HUES48 (cell line): Measurements from ENCODE around the gene SLC24A4.

ENCODE experiments used
- H3K27ac ChIP-seq: one replicate; pipeline ENCODE4 v1.7.0; 2013; ENCODE audit warnings: low read depth, low read length, inconsistent platforms
- H3K27me3 ChIP-seq: 2 replicates; pipeline ENCODE4 v1.6.1; 2013; ENCODE audit warnings: mild to moderate bottlenecking, low read length; ENCODE audit not compliant: control insufficient read depth, insufficient read depth
- H3K36me3 ChIP-seq: 2 replicates; pipeline ENCODE4 v1.6.1; 2013; ENCODE audit warnings: low read length; ENCODE audit not compliant: control insufficient read depth, insufficient read depth
- H3K4me1 ChIP-seq: 2 replicates; pipeline ENCODE4 v1.6.1; 2013; ENCODE audit warnings: mild to moderate bottlenecking, low read length; ENCODE audit not compliant: control insufficient read depth, insufficient read depth
- H3K4me3 ChIP-seq: 2 replicates; pipeline ENCODE4 v1.5.1; 2013; ENCODE audit warnings: mild to moderate bottlenecking, low read depth, low read length
- H3K9ac ChIP-seq: 2 replicates; pipeline ENCODE4 v1.6.1; 2013; ENCODE audit warnings: mild to moderate bottlenecking, low read depth, low read length, moderate library complexity
- H3K9me3 ChIP-seq: 2 replicates; pipeline ENCODE4 v1.6.1; 2013; ENCODE audit warnings: low read length; ENCODE audit not compliant: control insufficient read depth, insufficient read depth

Gene SLC24A4

GRCh38 chr14:92514844-92515514 lies 192.0 kb downstream of the SLC24A4 start:
- H3K27ac ChIP-seq, result no peak overlapping the region
- H3K9ac ChIP-seq, result no peak overlapping the region
- no peaks in the 10 kb centered on the region for H3K9me3 ChIP-seq
- H3K4me1 ChIP-seq, result no peaks in the 10 kb centered on the region
- no peaks in the 10 kb centered on the region for H3K36me3 ChIP-seq
- peaks cover 36% of the 10 kb centered on the region for H3K27me3 ChIP-seq
- H3K4me3 ChIP-seq, result peak overlapping the region; percentile 71

GRCh38 chr14:92515546-92516343 lies 192.8 kb downstream of the SLC24A4 start:
- Histone ChIP-seq H3K4me3 (no peak overlapping the region), H3K27ac (no peak overlapping the region), H3K36me3 (no peaks in the 10 kb centered on the region), H3K4me1 (no peaks in the 10 kb centered on the region), H3K27me3 (peaks cover 36% of the 10 kb centered on the region), H3K9ac (no peak overlapping the region), H3K9me3 (no peaks in the 10 kb centered on the region)

DNA sequence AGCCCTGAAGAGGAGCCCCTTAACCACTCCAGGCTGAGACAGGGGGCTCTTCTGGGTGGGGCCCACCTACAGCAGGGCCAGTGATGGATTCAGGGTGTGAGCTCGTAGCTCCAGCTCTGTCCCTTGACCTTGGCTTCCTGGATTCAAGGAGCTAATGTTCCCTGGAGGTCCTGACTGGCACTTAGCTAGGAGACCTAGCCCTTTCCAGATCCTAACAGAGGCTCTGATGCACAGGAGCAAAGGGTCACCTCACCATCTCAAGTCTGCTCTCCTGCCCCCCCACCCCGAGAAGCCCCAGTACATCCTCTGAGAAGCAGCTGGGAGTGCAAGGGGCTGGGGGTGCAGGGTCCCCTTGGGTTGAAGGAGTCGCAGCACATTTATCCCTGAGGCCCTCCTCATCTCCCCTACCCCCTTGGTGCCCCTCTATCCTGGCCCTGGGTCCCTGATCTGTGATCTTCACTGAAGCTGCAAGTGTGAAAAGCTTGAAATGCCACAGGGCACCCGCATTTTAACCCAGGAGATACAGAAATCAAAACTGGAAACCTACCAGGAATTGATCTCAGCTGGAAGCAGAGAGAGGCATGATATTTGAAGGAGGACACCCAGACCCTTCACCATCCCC lies 193.5 kb downstream of the SLC24A4 start:
- Histone ChIP-seq H3K27me3 (peaks cover 36% of the 10 kb centered on the region), H3K27ac (no peak overlapping the region), H3K36me3 (no peaks in the 10 kb centered on the region), H3K4me1 (no peaks in the 10 kb centered on the region), H3K9me3 (no peaks in the 10 kb centered on the region), H3K4me3 (no peak overlapping the region), H3K9ac (no peak overlapping the region)

DNA sequence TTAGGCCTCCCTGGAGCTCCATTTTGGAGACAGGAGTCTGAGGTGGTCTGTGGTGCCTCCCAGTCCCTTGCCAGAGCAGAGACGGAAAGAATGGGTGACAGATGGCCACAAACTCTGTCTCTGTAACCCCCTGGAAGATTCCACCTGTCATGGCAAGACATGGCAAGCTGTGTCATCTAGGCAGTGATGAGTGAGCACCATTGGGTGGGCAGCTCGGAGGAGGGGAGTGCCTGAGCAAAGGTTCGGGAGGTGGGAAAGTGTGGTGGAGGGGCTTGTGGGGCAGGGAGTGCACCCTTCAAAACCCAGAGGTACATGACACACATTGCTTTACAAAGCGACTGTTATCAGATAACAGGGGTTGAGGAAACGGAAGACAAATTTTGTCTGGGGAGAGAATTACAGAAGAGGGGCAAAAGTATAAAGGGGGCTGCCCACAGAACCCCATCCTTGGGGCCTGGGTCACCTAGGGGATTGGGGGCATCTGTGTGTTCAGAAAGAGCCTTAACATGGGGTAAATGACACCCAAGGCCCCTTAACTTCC lies 194.1 kb downstream of the SLC24A4 start:
- Histone ChIP-seq H3K27me3 (peaks cover 36% of the 10 kb centered on the region), H3K9me3 (no peaks in the 10 kb centered on the region), H3K9ac (no peak overlapping the region), H3K36me3 (no peaks in the 10 kb centered on the region), H3K27ac (no peak overlapping the region), H3K4me1 (no peaks in the 10 kb centered on the region), H3K4me3 (no peak overlapping the region)

DNA sequence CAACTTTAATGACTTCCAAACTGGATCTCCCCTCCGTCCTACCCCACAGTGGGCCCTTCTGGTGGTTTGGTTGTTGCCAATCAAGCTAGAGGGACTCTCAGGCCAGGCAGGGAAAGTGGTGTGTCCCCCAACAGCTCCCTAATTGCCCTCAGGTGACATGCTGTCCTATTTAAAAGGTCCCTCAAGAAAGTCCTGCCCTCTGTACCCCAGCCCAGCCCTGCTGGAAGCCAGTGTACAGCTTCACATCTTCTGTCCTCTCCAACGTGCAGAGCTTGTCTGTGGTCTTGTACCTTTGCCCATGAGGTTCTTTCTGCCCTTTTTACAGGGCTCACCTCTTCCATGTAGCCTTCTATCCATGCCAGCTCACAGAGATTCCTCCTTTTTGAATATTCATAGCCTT lies 194.8 kb downstream of the SLC24A4 start:
- Histone ChIP-seq H3K4me3 (no peak overlapping the region), H3K27me3 (peaks cover 31% of the 10 kb centered on the region), H3K4me1 (no peaks in the 10 kb centered on the region), H3K36me3 (no peaks in the 10 kb centered on the region), H3K9me3 (no peaks in the 10 kb centered on the region), H3K27ac (no peak overlapping the region), H3K9ac (no peak overlapping the region)

DNA sequence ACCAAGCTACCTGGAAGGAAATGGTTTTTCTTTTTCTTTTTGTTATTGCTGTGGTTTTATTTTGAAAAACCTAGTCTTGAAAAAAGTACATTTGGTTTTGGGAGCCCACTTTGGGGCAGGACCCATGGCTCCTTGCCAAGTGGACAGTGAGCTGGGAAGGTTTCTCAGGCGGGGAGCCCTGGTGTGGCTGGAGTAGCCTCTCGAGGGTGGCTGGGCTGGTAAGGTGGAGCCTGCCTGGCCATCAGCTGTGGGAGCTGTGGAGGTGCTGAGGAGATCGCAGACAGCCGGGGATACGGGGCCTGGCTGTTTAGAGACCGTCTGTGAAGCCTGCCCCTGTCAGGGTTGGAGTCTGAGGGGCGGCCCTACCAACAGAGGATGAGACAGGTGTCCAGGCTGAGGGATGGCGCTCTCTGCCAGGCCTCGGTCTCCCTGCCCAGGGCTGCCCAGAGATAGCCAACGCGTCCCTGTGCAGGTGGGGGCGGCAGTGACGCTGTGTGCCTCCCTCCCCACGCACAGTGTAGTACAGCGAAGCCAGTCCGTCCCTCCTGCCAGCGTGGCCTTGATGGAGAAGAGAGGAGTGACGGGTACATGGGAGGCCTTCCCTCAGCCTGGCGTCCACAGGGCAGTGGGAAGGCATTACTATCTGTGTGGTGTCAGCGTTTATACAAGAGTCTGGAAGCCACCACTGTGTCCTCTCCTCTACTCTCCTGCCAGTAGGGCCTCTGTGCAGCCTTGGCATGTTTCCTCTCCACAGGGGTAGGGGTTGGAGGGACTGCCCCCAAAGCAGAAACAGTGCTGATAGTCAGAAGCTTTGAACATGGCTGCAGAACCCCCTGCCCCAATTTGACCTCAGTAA lies 196.5 kb downstream of the SLC24A4 start:
- Histone ChIP-seq H3K27me3 (peaks cover 18% of the 10 kb centered on the region), H3K4me1 (no peaks in the 10 kb centered on the region), H3K36me3 (no peaks in the 10 kb centered on the region), H3K9ac (no peak overlapping the region), H3K4me3 (no peak overlapping the region), H3K9me3 (no peaks in the 10 kb centered on the region), H3K27ac (no peak overlapping the region)

GRCh38 chr14:92520102-92521057 lies 197.4 kb downstream of the SLC24A4 start:
- Histone ChIP-seq H3K9me3 (no peaks in the 10 kb centered on the region), H3K27me3 (peaks cover 9% of the 10 kb centered on the region), H3K36me3 (no peaks in the 10 kb centered on the region), H3K4me3 (no peak overlapping the region), H3K4me1 (no peaks in the 10 kb centered on the region), H3K9ac (no peak overlapping the region), H3K27ac (no peak overlapping the region)

GRCh38 chr14:92521058-92521415 lies 198.1 kb downstream of the SLC24A4 start:
- Histone ChIP-seq H3K4me1 (no peaks in the 10 kb centered on the region), H3K9me3 (no peaks in the 10 kb centered on the region), H3K36me3 (no peaks in the 10 kb centered on the region)

DNA sequence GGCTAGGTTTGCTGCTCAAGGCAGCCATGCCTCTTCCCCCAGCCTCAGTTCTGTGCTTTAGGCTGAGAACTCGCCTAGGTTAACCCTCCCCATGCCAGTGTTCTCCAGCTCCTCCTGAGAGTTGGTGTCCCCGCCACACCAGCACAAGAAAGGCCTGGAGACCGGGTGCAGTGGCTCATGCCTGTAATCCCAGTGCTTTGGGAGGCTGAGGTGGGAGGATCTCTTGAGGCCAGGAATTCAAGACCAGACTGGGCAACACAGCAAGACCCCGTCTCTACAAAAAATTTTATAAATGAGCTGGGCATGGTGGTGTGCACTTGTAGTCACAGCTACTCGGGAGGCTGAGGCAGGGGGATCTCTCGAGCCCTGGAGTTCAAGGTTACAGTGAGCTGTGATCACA lies 200.8 kb downstream of the SLC24A4 start:
- H3K9me3 ChIP-seq, result no peaks in the 10 kb centered on the region
- no peak overlapping the region for H3K9ac ChIP-seq
- no peak overlapping the region for H3K27ac ChIP-seq
- no peaks in the 10 kb centered on the region for H3K4me1 ChIP-seq
- H3K36me3 ChIP-seq, result no peaks in the 10 kb centered on the region
- no peaks in the 10 kb centered on the region for H3K27me3 ChIP-seq
- no peak overlapping the region for H3K4me3 ChIP-seq

More at GRCh38 chr14:92521058-92521415, 198.1 kb downstream of the SLC24A4 start:
- no peak overlapping the region for H3K4me3 ChIP-seq
- H3K27me3 ChIP-seq, result peaks cover 2% of the 10 kb centered on the region
- H3K9ac ChIP-seq, result no peak overlapping the region
- H3K27ac ChIP-seq, result no peak overlapping the region
